Thyroid gland (tissue), 4 donors: Measurements from ENCODE around the gene DFFA. TPM values are rescaled to one million over a fixed set of nuclear protein-coding genes. Genes with fewer than 3 reads are reported as not detected.
A peak's percentile ranks its signal among the peaks of the same experiment; 100 is the strongest.

Experiments
- DNase-seq, 2 donors: peaks; one replicate each; pipeline ENCODE4 v3.0.0-alpha.2; 2019
- H3K27ac ChIP-seq, 3 donors: fragments of 200-600 bp; sonication (generic); 1 replicate in 2 of 3; 2 replicates in 1 of 3; pipeline ENCODE4 v1.5.1; 2016 to 2019; ENCODE audit warnings: mild to moderate bottlenecking in 1 of 3, moderate library complexity in 1 of 3
- H3K27me3 ChIP-seq: fragments of 200-600 bp; sonication (generic); one replicate; pipeline ENCODE4 v1.5.1; 2019
- H3K36me3 ChIP-seq, 2 donors: fragments of 200-600 bp; sonication (generic); one replicate each; pipeline ENCODE4 v1.5.1; 2016 to 2019
- H3K4me1 ChIP-seq, 2 donors: fragments of 200-600 bp; sonication (generic); one replicate each; pipeline ENCODE4 v1.5.1; 2017 to 2019
- H3K4me3 ChIP-seq, 3 donors: fragments of 200-600 bp; sonication (generic); replicated peaks in 1 of 3; 1 replicate in 2 of 3; 2 replicates in 1 of 3; pipeline ENCODE4 v1.5.1; 2016; ENCODE audit warnings: mild to moderate bottlenecking in 1 of 3
- H3K9me3 ChIP-seq: fragments of 200-600 bp; sonication (generic); one replicate; pipeline ENCODE4 v1.5.1; 2017
- POLR2A ChIP-seq, 2 donors: fragments of 450-650 bp; IDR thresholded peaks; one replicate each; pipeline ENCODE4 v1.6.1; 2017; ENCODE audit warnings: antibody characterized with exemption in 2 of 2, mild to moderate bottlenecking in 2 of 2, moderate library complexity in 1 of 2
- WGBS, 2 donors: methylation state at CpG; one replicate each; pipeline ENCODE4 v1.1.5; 2017; 5-methylcytosine and 5-hydroxymethylcytosine counted together
- intact Hi-C: fragments of 100-400 bp; cut with DNase I; formaldehyde crosslinking; loops from one replicate; pipeline ENCODE4 v1.15.1; 2023
- total RNA-seq, 4 donors: library from RNA; depleted of rRNA; stranded (reverse); fragments of >200 nt; gene quantifications; one replicate each; pipeline ENCODE4 v1.2.3, GENCODE V29; 2016
- TF ChIP-seq, protein P1 (sequence below), 6 experiments: fragments of 200-600 bp in 3 of 6; fragments of 450-650 bp in 3 of 6; sonication (generic) in 3 of 6; IDR thresholded peaks; one replicate each; pipeline ENCODE4 v1.5.1; 2016 to 2019; ENCODE audit warnings: antibody characterized with exemption in 6 of 6, mild to moderate bottlenecking in 2 of 6, inconsistent platforms in 1 of 6, moderate library complexity in 1 of 6

Gene DFFA
- total RNA-seq, 4 donors from 2014 or later = 24.2 to 30.3 (median 27.5) TPM

DNA sequence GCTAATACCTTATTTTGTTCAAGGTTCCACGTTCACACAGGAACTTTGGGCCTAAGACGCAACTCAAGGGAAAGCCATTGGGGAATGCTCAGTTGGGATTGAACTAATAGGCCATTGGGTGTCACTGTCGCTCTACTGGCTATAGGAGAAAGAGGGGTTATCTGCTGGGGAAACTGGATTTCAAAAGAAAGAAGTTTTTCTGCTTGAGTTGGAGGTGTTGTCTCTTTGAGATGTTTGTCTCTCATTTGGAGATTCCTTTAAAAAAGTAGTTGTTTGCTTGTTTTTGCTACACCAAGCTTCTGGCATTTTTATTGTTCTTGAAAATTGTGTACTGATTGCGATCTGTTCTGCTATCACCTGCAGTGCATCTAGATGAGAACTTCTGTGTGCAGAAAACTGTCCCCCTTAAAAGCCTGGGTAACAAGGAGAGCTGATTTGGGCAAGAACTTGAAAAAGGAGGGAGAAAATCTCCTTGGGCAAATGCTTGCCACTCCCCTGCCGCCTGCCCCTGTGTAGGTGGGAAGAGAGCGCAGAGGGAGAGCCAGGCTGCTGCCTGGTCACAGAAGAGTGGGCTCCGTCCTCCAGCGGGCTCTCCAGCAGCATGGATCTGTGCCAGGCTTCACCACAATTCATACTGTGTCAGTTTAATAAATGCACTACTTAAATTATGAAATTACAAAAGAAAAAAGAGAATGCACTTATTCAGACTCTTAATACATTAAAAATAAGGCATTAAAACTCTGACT is 42.3 kb upstream of the DFFA start:
- peak; percentile 89 to 91 for DNase-seq
- intact Hi-C loops = loop anchor here (5.0 kb wide), 1 partner anchor 353 kb away; no protein-coding TSS in a partner anchor
- Histone ChIP-seq H3K4me1 (peaks cover 60 to 72% of the 10 kb centered on the region in 2 donors), H3K4me3 (no peak overlapping the region), H3K27ac (peak overlapping the region; percentile 59 to 73 (median 64)), H3K9me3 (no peaks in the 10 kb centered on the region), H3K36me3 (no peaks in the 10 kb centered on the region), H3K27me3 (no peaks in the 10 kb centered on the region)
- WGBS, 2 donors = 49 to 54% methylated on average over 8 of the region's 8 CpGs
- TF ChIP-seq, protein P1, sequence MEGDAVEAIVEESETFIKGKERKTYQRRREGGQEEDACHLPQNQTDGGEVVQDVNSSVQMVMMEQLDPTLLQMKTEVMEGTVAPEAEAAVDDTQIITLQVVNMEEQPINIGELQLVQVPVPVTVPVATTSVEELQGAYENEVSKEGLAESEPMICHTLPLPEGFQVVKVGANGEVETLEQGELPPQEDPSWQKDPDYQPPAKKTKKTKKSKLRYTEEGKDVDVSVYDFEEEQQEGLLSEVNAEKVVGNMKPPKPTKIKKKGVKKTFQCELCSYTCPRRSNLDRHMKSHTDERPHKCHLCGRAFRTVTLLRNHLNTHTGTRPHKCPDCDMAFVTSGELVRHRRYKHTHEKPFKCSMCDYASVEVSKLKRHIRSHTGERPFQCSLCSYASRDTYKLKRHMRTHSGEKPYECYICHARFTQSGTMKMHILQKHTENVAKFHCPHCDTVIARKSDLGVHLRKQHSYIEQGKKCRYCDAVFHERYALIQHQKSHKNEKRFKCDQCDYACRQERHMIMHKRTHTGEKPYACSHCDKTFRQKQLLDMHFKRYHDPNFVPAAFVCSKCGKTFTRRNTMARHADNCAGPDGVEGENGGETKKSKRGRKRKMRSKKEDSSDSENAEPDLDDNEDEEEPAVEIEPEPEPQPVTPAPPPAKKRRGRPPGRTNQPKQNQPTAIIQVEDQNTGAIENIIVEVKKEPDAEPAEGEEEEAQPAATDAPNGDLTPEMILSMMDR (IDR thresholded peaks at IDR 0.05) = peak in 4 of 6 experiments; percentile 58 to 69 (median 64)
- no peak for TF ChIP-seq POLR2A (IDR thresholded peaks at IDR 0.05)

DNA sequence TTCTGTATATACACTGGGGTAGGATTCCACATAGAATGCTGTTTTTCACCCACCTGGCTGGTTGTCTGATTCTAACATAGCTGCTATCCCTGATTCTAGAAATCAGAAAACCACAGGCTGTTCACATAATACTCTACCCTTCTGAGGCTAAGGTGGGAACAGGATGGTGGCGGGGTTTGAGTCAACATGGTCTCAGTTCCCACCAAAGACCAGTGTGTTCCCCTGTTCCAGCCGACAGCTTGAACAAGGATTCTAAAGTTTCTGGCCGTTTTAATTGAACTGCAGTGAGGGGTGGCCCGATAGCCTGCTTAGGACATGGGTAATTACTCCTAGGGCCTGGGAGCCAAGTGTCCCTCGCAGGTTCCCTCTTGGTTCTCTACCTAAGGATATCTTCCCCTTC is 40.9 kb upstream of the DFFA start:
- no peak for DNase-seq
- H3K9me3 ChIP-seq = no peaks in the 10 kb centered on the region
- no peaks in the 10 kb centered on the region for H3K27me3 ChIP-seq
- intact Hi-C loops = loop anchor here (5.0 kb wide), 1 partner anchor 354 kb away; no protein-coding TSS in a partner anchor
- TF ChIP-seq, protein P1 (IDR thresholded peaks at IDR 0.05) = no peak
- no peak for TF ChIP-seq POLR2A (IDR thresholded peaks at IDR 0.05)
- H3K4me3 ChIP-seq = no peak overlapping the region
- peak overlapping the region in 1 of 3 donors; percentile 13 for H3K27ac ChIP-seq
- WGBS, 2 donors = 77 to 78% methylated on average over 3 to 5 of the region's 5 CpGs
- peaks cover 48 to 64% of the 10 kb centered on the region in 2 donors for H3K4me1 ChIP-seq
- no peaks in the 10 kb centered on the region for H3K36me3 ChIP-seq

DNA sequence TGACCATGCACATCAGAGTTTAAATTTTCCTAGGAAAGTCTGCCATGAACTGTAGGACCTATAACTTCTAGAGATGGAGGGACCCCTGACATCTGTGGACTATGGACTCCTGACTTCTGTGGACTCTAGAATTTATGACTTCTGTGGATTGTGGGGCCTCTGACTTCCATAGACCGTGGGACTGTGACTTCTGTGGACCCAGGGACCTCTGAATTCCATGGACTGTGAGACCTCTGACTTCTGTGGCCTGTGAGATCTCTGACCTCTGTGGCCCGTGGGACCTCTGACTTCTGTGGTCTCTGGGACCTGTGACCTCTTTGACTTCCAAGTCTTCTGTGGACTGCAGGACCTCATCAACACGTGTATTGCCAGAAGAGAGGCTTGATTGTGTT is 39.2 kb upstream of the DFFA start:
- H3K27me3 ChIP-seq = no peaks in the 10 kb centered on the region
- H3K27ac ChIP-seq = peak overlapping the region in 1 of 3 donors; percentile 35
- intact Hi-C loops = loop anchor here (5.0 kb wide), 1 partner anchor 356 kb away; no protein-coding TSS in a partner anchor
- no peaks in the 10 kb centered on the region for H3K36me3 ChIP-seq
- TF ChIP-seq POLR2A (IDR thresholded peaks at IDR 0.05) = no peak
- TF ChIP-seq, protein P1 (IDR thresholded peaks at IDR 0.05) = no peak
- 59 to 86% methylated on average over 3 of the region's 3 CpGs for WGBS, 2 donors
- no peaks in the 10 kb centered on the region for H3K9me3 ChIP-seq
- H3K4me3 ChIP-seq = no peak overlapping the region
- peaks cover 39 to 54% of the 10 kb centered on the region in 2 donors for H3K4me1 ChIP-seq
- DNase-seq = no peak

DNA sequence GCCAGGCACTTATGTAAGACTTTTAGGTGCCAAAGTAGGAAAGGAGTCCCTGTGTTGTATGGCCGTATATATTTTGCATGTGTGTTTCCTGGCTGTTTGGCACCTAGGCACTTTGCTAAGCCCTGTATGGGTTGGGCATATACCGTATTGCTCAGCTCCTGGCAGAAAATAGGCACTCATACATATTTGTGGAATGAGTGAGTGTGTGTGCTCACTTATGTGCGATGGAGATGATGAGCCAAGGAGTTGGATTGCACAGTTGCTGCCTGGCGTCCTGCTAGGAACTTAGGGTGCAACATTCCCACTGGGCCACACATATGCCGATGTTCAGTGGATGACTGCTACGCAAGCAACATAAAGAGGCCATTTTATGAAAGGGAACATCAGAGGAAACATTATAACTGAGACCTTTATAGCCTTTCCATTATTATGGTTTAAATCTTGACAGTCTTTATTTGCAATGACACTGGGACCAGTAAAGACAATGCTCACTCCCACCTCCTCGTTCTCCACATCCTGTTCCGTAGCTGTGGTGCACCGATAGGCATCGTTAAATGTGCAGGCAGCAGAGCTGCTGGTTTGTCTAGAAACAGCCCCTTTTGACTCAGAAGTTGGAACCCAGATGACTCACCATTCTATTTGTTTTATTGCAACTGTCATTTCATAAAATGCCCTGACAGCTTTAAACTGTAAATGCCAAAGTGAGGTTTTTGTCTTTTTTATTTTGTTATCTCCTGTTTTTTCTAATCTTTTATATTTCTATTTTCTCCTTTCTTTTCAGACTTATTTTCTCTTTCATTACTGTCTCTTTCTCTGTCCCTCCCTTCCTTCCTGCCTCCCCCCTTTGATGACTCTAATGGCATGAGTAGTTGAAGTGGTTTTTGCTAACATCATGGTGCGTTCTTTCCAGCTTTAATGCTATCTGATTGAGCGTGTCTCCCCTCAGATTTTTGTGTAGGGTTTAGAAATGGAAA is 38.5 kb upstream of the DFFA start:
- peaks cover 33 to 47% of the 10 kb centered on the region in 2 donors for H3K4me1 ChIP-seq

More for the DNA sequence above, 38.5 kb upstream of the DFFA start:
- TF ChIP-seq, protein P1 (IDR thresholded peaks at IDR 0.05) = no peak
- TF ChIP-seq POLR2A (IDR thresholded peaks at IDR 0.05) = no peak
- intact Hi-C loops = loop anchor here (5.0 kb wide), 1 partner anchor 356 kb away; no protein-coding TSS in a partner anchor
- H3K36me3 ChIP-seq = no peaks in the 10 kb centered on the region
- DNase-seq = no peak
- H3K27me3 ChIP-seq = no peaks in the 10 kb centered on the region
- H3K4me3 ChIP-seq = no peak overlapping the region
- 43 to 58% methylated on average over 12 of the region's 12 CpGs for WGBS, 2 donors
- H3K9me3 ChIP-seq = no peaks in the 10 kb centered on the region
- H3K27ac ChIP-seq = peak overlapping the region in 1 of 3 donors; percentile 35
